Measurements from ENCODE around the gene DNASE1L3. TPM values are rescaled to one million over a fixed set of nuclear protein-coding genes. Genes with fewer than 3 reads are reported as not detected.

DNASE1L3 gene
- total and polyA plus RNA-seq, 2 of the 13 experiments (the other 11 are each of a cell fraction or from before 2014, with no cell fraction given) = 0.86 to 1.7 TPM

DNA sequence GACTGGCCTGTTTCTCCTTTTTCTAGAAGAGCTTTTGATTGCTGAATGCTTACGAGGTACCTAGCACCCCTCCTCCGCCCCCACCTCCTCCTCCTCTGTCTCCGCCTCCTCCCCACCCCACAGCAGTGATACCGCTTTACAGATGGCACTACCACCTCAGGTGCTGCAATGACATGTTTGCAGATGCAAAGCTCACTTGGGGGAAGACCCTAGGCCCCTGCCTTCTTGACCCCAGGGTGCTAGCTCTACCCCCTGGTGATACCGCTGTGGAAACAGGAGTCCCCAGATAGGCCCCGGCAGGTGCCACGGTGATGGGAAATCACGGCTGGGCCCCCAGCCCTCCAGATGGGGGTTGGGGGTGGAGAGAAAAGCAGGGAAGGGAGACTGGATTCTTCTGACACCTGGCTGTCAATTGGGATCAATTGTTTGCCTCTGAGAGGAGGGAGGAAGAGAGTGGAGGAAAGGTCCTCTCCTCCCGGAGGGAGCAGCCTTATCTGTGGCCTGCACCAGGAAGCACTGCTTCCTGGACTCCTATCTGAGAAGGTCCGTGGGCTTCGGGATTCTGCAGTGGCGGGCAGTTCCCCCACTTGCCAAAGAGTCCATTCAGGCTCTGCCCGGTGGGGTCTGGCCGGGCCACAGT lies 37.6 kb downstream of the DNASE1L3 start (continued):
- TF ChIP-seq, protein P1, sequence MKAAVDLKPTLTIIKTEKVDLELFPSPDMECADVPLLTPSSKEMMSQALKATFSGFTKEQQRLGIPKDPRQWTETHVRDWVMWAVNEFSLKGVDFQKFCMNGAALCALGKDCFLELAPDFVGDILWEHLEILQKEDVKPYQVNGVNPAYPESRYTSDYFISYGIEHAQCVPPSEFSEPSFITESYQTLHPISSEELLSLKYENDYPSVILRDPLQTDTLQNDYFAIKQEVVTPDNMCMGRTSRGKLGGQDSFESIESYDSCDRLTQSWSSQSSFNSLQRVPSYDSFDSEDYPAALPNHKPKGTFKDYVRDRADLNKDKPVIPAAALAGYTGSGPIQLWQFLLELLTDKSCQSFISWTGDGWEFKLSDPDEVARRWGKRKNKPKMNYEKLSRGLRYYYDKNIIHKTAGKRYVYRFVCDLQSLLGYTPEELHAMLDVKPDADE (CRISPR knock-in tag; IDR thresholded peaks at IDR 0.05) = no peak
- no peak for TF ChIP-seq ZNF121 (CRISPR knock-in tag; IDR thresholded peaks at IDR 0.05)
- TF ChIP-seq ARNT (IDR thresholded peaks at IDR 0.05) = no peak
- TF ChIP-seq PPARG (CRISPR knock-in tag; conservative IDR thresholded peaks at IDR 0.05) = peak; percentile 84
- no peak for TF ChIP-seq ZNF577 (CRISPR knock-in tag; IDR thresholded peaks at IDR 0.05; ENCODE audit: borderline replicate concordance, low read depth)
- no peak for TF ChIP-seq MLLT10 (CRISPR knock-in tag; IDR thresholded peaks at IDR 0.05)
- no peak for TF ChIP-seq HOXA5 (CRISPR knock-in tag; IDR thresholded peaks at IDR 0.05)
- peak; percentile 91 for TF ChIP-seq RBM22 (optimal IDR thresholded peaks at IDR 0.05; ENCODE audit: low read length)
- TF ChIP-seq, protein P2, sequence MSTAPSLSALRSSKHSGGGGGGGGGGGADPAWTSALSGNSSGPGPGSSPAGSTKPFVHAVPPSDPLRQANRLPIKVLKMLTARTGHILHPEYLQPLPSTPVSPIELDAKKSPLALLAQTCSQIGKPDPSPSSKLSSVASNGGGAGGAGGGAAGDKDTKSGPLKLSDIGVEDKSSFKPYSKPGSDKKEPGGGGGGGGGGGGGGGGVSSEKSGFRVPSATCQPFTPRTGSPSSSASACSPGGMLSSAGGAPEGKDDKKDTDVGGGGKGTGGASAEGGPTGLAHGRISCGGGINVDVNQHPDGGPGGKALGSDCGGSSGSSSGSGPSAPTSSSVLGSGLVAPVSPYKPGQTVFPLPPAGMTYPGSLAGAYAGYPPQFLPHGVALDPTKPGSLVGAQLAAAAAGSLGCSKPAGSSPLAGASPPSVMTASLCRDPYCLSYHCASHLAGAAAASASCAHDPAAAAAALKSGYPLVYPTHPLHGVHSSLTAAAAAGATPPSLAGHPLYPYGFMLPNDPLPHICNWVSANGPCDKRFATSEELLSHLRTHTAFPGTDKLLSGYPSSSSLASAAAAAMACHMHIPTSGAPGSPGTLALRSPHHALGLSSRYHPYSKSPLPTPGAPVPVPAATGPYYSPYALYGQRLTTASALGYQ (CRISPR knock-in tag; IDR thresholded peaks at IDR 0.05) = no peak
- TF ChIP-seq NR2F6 (IDR thresholded peaks at IDR 0.05) = peak; percentile 80
- TF ChIP-seq NR2F6 (CRISPR knock-in tag; IDR thresholded peaks at IDR 0.05) = peak; percentile 72
- peak; percentile 33; the same call in 1 of the 2 replicates for TF ChIP-seq ZNF891 (CRISPR knock-in tag; IDR thresholded peaks at IDR 0.05)
- no peak for TF ChIP-seq TMF1 (CRISPR knock-in tag; IDR thresholded peaks at IDR 0.05; ENCODE audit: low read depth)
- no peak for TF ChIP-seq ZNF136 (CRISPR knock-in tag; IDR thresholded peaks at IDR 0.05; ENCODE audit: low read depth)
- no peak for TF ChIP-seq RBM39 (IDR thresholded peaks at IDR 0.05; ENCODE audit: low read depth, low read length, poor library complexity, severe bottlenecking)
- no peak for TF ChIP-seq FOSL2 (CRISPR knock-in tag; IDR thresholded peaks at IDR 0.05)
- TF ChIP-seq NR3C1 (CRISPR knock-in tag; IDR thresholded peaks at IDR 0.05) = no peak
- TF ChIP-seq NR2F1 (CRISPR knock-in tag; IDR thresholded peaks at IDR 0.05) = peak; percentile 33 to 46; a peak in 2 of 4 replicates
- no peak for TF ChIP-seq ZNF138 (CRISPR knock-in tag; IDR thresholded peaks at IDR 0.05; ENCODE audit: low read depth)
- TF ChIP-seq, protein P3, sequence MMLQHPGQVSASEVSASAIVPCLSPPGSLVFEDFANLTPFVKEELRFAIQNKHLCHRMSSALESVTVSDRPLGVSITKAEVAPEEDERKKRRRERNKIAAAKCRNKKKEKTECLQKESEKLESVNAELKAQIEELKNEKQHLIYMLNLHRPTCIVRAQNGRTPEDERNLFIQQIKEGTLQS (CRISPR knock-in tag; IDR thresholded peaks at IDR 0.05) = no peak
- TF ChIP-seq, protein P4, sequence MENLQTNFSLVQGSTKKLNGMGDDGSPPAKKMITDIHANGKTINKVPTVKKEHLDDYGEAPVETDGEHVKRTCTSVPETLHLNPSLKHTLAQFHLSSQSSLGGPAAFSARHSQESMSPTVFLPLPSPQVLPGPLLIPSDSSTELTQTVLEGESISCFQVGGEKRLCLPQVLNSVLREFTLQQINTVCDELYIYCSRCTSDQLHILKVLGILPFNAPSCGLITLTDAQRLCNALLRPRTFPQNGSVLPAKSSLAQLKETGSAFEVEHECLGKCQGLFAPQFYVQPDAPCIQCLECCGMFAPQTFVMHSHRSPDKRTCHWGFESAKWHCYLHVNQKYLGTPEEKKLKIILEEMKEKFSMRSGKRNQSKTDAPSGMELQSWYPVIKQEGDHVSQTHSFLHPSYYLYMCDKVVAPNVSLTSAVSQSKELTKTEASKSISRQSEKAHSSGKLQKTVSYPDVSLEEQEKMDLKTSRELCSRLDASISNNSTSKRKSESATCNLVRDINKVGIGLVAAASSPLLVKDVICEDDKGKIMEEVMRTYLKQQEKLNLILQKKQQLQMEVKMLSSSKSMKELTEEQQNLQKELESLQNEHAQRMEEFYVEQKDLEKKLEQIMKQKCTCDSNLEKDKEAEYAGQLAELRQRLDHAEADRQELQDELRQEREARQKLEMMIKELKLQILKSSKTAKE (CRISPR knock-in tag; IDR thresholded peaks at IDR 0.05; ENCODE audit: borderline replicate concordance) = no peak
- TF ChIP-seq, protein P5, sequence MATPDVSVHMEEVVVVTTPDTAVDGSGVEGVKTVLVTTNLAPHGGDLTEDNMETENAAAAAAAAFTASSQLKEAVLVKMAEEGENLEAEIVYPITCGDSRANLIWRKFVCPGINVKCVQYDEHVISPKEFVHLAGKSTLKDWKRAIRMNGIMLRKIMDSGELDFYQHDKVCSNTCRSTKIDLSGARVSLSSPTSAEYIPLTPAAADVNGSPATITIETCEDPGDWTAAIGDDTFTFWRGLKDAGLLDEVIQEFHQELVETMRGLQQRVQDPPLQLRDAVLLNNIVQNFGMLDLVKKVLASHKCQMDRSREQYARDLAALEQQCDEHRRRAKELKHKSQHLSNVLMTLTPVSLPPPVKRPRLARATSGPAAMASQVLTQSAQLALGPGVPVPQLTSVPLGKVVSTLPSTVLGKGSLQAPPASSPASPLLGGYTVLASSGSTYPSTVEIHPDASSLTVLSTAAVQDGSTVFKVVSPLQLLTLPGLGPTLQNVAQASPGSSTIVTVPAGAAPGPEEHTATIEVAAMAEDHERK (CRISPR knock-in tag; IDR thresholded peaks at IDR 0.05; ENCODE audit: low read depth) = no peak
- TF ChIP-seq GATAD1 (CRISPR knock-in tag; IDR thresholded peaks at IDR 0.05) = no peak
- TF ChIP-seq ZKSCAN5 (CRISPR knock-in tag; IDR thresholded peaks at IDR 0.05) = no peak
- 0 out of 2 replicates have a peak, but pooled peaks have one; percentile 32 for TF ChIP-seq RFXANK (CRISPR knock-in tag; IDR thresholded peaks at IDR 0.05)
- no peak for TF ChIP-seq TOE1 (CRISPR knock-in tag; IDR thresholded peaks at IDR 0.05)
